Sigmoid colon (tissue), 3 donors: Measurements from ENCODE around the gene HERPUD1.

Experiments
- POLR2A ChIP-seq, 2 donors: fragments of 450-650 bp; IDR thresholded peaks; one replicate each; pipeline ENCODE4 v1.6.1; 2016; ENCODE audit warnings: antibody characterized with exemption in 2 of 2, mild to moderate bottlenecking in 2 of 2, moderate library complexity in 2 of 2
- TF ChIP-seq, protein P1 (sequence below), 4 experiments: fragments of 450-650 bp in 3 of 4; fragments of 200-600 bp in 1 of 4; IDR thresholded peaks; one replicate each; pipeline ENCODE4 v1.5.1; 2016 to 2019; ENCODE audit warnings: antibody characterized with exemption in 4 of 4, mild to moderate bottlenecking in 3 of 4, moderate library complexity in 2 of 4

DNA sequence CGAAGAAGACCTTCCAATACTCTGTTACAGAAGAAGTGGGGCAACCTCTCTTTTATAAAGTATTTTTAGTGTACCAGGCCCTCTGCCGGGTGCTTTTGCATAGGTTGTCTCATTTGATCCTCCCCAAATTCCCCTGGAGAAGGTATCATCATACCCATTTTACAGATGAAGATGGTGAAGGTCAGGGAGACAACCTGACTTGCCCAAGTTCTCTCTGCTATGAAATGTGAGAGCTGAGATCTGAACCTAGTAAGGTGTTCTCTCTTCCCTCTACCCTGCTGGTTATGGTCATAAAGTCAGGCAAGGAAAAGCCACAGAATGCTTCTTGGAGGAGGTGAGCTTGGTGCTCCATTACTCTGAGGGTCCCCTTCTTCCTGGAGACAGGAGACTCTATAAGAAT is 28.1 kb upstream of the HERPUD1 start:
- TF ChIP-seq, protein P1, sequence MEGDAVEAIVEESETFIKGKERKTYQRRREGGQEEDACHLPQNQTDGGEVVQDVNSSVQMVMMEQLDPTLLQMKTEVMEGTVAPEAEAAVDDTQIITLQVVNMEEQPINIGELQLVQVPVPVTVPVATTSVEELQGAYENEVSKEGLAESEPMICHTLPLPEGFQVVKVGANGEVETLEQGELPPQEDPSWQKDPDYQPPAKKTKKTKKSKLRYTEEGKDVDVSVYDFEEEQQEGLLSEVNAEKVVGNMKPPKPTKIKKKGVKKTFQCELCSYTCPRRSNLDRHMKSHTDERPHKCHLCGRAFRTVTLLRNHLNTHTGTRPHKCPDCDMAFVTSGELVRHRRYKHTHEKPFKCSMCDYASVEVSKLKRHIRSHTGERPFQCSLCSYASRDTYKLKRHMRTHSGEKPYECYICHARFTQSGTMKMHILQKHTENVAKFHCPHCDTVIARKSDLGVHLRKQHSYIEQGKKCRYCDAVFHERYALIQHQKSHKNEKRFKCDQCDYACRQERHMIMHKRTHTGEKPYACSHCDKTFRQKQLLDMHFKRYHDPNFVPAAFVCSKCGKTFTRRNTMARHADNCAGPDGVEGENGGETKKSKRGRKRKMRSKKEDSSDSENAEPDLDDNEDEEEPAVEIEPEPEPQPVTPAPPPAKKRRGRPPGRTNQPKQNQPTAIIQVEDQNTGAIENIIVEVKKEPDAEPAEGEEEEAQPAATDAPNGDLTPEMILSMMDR (IDR thresholded peaks at IDR 0.05), result no peak
- no peak for TF ChIP-seq POLR2A (IDR thresholded peaks at IDR 0.05)
